HG02588 (cell line): ENCODE data around the gene CASK.

Experiments used
- ATAC-seq: cut with Tn5 transposase; IDR thresholded peaks from one replicate; pipeline ENCODE4 v1.9.1; 2021; ENCODE audit warnings: mild to moderate bottlenecking, moderate library complexity; ENCODE audit not compliant: unreplicated experiment

Gene CASK

DNA sequence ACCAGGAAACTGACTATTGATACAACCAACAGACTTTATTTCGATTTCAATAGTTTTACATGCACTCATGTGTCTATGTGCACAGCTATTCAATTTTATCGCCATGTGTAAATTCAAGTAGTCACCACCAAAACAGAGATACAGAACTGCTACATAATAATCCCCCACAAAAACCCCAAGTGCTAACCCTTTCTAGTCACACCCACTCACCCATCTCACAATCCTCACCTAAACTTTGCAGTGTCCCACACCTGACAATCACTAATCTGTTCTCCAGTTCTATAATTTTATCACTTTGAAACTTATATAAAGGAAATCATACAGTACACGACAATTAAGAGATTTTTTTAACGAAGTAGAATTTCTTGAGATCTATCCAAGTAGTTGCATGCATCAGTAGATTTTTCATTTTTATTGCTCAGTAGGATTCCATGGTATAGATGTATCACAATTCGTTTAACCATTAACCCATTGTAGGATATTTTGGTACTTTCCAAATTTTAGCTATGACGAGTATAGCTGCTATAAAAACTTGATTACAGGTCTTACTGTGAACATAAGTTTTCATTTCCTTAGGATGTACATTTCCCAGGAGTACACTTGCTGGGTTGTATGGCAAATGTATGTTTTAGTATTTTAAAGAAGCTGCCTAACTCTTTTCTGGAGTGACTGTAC, 85.9 kb downstream of the CASK start:
- no peak for ATAC-seq

DNA sequence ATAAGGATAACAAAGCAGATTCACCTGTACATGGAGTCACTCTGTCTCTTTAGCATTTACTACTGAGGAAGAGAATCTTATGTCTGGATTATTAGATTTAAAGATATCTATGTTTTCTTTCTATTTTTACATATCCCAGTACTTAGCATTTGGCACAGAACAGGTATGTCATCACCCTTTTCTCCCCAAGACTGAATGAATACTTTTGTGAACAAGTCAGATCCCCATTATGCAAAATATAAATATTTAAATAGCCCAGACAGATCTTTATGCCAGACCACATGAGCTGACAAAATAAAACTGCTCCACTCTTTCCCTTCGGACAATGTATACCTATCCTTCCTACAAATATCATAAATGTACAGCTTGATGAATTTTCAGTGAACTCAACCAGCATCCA, 94.5 kb downstream of the CASK start:
- no peak for ATAC-seq

DNA sequence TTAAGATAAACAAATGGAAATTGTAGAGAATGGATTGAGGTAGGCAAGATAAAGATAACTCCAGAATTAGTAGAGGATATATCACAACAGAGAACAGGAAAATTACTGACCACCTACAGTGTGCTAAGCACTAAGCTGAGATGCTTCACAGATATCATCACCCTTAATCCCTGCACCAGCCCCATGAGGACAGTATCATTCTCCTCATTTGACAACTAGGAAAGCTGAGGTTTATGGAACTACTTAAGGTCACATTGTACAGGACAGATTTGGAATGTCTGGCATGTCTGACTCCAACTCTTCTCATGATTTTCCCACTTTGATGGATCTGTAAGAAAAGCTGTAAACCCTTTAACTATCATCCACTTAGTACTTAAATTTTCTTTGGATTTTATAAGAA, 95.5 kb downstream of the CASK start:
- no peak for ATAC-seq

DNA sequence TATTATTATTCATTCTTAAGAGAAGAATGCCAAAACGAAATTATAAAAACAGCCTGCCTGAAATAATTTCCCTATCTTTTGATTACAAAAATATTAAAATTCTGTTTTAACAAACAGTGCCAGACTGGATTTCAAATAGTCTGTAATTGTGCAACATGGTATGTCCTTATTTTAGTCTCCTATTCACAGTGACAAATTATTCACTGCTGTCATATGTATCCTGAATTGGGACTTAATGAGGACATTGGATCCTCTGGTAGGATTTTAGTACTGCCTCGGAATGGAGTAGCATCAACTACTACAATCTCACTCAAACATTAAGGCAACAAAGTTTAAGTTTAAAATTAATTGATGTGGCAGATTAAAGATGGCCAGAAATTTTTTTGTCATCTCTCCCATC, 97.6 kb downstream of the CASK start:
- no peak for ATAC-seq

DNA sequence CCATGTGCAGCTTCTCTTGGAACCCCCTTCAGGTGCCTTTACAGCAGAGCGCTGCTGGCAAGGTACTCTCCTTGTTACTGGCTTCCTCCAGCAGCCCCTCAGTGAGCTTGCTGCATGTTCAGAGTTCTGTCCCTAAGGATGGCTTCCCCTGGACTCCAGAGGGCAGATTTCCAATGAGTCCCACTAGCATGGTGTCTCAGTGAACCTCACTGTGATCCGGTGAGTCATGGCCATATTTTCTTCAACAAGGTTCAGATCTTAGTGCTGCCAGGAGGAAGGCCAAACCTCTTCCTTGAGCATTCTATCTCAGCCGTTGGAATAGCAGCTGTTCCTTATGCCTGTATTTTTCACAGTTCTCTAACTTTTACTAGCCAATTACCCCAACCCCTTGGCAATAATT, 98.8 kb downstream of the CASK start:
- ATAC-seq = no peak

DNA sequence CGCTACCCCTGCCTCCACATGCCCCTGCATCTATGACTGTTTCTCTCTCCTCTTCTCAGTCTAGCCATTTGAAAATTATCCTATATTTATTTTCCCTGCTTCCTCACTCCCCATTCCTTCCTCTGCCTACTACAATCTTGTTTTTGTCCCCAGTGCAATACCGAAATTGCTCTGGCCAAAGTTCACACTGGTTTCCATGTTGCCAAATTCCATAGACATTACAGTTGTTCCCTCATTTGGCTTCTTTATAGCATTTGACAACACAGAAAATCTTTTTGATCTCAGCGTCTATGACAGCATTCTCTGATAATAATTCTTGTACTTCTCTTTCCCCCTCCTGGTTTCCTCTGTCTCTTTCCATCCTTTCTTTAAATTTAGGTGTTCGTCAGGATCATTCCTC, 100.0 kb downstream of the CASK start:
- no peak for ATAC-seq

DNA sequence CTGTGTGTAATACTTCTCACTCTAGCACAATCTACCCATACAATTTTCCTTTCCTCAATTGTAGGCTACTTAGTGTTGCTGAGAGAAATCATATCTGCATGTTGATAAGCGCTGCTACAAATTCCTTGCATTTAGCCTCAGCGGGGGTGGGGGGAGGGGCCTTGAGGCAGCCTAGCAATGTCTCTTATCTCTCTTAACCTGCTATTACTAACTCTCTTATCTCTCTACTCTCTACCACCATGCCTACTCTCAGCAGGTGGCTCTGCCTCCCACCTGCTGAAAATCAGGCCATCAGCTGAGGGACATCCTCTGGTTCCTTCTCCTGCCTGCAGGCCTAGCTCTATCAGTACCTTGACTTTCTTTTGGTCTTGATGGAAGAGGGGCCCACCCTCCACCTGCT, 100.5 kb downstream of the CASK start:
- no peak for ATAC-seq

DNA sequence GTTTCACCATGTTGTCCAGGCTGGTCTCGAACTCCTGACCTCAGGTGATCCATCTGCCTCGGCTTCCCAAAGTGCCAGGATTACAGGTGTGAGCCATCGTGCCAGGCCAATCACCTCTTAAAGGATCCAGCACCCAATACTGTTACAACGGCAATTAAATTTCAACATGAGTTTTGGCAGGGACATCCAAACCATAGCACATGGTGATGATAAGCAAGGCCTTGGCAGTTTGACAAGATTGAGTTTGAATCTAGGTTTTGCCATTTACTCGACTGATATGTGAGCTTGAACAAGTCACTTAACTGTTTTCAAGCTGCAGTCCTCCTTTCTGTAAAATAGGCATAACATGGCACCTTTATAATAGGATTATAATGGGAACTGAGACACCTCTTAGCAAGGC, 115.3 kb downstream of the CASK start:
- no peak for ATAC-seq

DNA sequence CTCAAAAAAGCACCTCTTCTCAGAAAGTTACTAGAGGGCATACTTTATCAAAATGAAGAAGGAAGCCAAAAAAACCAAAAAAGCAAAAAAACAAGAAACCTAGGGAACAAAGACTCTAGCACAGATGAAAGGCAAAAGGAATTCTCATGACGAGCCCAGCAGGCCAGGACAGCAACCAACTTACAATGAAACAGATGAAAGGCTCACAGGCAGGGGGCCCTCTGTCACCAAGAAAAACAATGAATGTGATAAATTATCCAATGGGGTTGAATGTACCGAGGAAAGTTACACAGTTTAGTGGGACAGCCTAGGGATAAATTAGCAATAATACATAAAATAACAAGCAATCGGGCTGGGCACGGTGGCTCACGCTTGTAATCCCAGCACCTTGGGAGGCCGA, 120.4 kb downstream of the CASK start:
- ATAC-seq = no peak

DNA sequence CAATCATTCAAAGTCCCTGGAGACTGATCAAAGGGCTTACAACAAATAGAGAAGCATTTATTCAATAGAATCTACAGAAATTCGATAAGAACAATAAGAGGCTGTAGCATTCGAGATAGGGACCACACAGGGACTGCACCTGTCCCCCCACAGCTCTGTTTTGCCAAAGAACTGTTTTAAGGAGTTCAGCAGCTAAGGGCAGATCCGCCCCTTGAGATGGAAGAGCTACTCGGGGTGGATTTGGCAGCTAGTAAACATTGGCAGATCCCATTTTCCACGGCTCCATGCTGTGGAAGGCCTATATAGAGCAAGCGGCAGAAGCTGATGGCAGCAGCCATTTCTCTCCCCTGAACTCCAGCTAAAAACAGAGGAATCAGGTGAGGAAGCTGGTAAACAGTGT, 123.7 kb downstream of the CASK start:
- ATAC-seq = no peak

DNA sequence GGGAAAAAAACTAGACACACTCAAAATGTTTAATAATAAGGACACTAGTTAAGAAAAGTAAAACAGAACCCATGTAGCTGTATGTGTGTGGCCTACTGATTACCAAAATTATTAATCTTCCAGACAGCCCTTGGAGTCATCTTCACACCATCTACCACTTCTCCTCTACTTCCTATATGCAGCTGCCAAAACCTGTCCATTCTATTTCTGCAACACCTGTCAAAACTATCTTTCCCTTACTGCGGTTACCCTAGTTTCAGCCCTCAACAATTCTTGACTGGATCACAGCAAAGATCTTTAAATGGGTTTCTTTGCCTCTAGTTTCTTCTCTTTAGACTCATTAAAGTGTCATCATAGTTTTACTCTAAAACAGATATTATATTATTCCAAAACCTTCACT, 126.8 kb downstream of the CASK start:
- ATAC-seq = no peak

DNA sequence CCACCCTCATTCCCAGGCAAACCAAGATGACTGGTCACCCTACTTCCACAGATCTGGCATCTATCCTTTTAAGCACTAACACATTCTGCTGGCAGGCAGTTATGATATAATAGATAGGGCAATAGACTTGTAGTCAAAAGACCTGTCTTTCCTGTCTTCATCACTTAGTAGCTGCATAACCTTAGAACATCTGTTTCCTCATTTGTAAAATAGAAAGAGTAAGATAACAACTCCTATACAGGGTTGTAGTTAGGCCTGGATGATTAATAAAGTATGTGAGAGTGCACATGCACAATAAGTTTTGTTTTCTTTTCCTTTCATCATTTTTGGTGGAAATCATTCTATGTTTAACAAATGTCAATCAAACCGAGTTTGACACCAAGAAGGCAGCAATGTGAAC, 127.3 kb downstream of the CASK start:
- no peak for ATAC-seq

DNA sequence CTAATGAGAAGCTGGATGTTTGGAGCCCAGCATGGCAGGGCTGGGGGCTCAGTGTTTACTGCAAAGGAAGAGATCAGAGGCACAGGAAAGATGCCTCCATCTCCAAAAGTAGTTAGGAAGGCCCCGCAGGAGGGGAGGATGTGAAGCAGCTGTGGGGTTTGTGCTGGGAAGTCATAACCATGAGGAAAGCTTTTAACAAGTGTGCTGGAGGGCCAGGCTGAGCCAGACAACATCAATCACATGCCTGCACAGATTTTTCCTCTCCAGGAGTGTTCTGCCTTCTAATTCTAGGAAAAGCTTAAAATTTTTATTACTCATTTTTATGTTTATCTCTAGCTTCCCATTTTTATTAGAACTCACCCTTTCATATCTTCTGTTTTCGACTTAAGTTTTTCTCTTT, 134.0 kb downstream of the CASK start:
- no peak for ATAC-seq

DNA sequence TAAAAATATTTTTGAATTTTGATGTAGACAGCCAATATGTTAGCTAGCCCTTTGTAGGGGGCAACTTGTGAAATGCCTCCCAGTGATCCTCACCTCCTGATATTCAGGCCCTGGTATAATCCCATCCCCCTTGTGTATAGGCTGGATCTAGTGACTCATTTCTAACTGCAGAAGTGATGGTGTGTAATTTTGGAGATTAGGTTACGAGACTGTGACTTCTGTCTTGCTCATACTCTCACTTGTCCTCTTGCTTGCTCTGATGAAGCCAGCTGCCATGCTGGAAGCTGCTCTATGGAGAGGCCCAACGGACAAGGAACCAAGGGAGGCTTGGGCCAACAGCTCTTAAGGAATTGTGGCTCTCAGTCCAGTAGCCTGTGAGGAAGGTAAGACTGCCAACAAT, 137.7 kb downstream of the CASK start:
- no peak for ATAC-seq

DNA sequence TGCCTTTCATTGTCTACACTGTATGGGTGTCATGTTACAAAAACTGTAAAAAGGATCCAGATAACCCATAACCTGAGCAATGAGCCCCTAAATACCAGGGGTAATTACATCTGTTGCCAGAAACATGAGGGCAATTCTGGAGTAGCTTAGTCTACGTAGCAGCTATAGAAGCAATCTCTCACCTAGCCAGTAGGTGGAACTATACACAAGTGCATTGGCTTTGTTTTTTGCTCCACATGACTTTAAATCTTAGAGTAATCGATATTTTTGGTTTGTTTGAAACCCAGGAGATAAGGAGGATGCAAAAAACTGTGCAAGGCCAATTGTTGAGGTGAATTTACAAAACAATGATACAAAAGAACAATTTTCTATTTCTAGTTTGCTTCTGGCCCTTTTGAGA, 141.9 kb downstream of the CASK start:
- ATAC-seq = no peak

DNA sequence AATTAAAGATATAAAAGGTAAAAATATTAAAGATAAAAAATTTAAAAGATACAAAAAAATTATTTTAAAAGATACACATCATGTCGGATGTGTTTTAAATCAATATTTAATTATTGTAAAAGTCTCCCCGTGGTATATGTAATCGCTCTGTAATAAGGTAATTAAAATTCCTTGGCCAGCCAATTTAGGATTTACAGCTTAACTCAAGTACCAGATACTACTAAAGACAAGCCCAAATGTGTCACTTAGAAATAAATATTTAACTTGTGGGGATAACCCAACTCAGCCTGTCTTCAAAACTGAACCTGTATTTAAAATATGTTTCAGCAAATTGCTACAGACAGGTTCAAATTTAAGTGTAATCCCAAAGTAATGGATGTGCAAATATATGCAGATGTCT, 143.4 kb downstream of the CASK start:
- no peak for ATAC-seq

DNA sequence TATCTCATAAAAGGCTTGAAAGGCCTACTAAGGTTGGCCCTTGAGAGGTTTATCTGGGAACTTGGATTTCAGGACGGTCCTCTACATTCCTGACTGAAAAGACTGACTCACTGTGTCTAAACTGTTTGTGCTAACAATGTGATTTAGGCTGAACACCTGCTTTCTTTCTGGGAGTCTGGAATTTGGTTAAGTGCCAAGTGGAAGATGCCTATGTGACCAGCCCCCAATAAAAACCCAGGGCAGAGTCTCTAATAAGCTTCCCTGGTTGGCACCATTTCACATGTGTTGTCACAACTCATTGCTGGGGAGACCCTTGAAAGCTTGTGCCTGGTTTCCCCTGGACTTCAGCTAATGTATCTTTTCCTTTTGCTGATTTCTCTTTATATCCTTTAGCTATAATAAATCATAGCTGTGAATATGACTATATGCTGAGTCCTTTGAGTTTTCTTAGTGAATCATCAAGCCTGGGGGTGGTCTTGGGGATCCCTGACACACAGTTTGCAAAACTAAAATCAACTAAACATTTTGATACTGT, 144.3 kb downstream of the CASK start:
- ATAC-seq = no peak

DNA sequence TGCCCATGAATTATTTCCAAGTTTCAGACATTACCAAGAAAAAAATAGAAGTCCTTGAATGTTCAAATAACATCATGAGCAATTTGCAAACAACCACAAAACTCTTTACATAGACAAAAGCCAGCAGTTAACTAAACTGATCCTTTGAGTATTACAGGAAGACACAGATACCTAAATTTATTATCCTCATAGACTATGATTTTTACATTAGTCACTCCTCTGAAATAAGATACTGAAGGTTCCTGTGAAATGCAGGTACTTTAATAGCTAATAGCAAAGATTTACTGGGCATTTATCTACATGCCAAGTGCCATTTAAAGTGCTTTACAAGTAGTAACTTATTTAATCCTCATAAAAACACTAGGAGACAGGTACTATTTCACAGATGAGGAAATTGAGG, 161.7 kb downstream of the CASK start:
- no peak for ATAC-seq

DNA sequence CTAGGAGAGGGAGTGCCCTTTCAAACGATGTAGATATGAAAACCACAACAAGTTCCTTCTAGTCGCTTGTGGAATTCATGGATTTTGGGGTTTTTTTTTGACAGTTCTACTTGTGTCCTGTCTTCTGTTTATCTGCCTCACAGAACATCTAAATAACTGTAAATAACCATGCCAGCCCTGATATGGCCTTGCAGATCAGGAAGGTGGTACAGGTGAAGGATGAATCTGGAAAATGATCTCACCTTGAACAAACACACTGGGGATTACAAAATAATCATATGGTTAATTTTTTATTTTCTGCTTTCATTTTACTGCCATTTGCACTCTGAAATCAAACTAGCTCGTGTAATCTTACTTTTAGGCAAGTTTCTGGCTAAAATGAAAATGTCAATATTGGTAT, 162.2 kb downstream of the CASK start:
- no peak for ATAC-seq

DNA sequence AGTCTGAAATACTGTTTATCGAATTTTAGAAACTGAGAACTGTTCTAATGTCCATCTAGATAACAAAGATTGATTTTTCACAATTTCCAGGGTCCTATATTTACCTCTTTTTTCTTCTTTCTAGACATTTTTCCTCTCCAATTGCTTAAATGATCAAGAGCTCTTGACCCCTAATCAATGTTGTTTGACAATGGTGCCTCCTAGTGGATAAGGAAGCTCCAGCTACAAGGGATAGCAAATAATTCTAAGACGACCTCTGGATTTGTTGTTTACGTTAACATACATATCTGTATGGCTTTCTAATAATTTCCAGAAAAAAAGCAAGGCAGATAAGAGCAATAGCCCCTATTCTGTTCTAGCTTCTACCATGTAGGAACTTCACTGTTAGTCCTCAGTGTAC, 163.5 kb downstream of the CASK start:
- no peak for ATAC-seq

DNA sequence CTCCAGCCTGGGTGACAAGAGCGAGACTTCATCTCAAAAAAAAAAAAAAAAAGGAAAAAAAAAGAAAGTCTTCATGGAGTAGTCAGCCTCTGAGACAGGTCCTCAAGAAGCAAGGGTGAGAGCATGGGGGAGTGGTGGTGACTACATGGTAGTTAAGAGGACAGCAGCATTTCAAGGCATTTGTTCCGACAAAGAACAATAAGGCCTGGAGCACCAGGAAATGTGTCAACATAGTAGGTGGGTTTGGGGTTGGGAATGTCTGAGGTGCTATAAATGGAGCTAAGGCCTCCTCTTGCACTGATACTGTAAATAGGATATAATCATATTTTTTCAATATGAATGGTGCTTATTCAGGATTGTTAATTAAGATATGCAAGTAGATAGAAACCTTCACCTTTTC, 165.0 kb downstream of the CASK start:
- no peak for ATAC-seq

DNA sequence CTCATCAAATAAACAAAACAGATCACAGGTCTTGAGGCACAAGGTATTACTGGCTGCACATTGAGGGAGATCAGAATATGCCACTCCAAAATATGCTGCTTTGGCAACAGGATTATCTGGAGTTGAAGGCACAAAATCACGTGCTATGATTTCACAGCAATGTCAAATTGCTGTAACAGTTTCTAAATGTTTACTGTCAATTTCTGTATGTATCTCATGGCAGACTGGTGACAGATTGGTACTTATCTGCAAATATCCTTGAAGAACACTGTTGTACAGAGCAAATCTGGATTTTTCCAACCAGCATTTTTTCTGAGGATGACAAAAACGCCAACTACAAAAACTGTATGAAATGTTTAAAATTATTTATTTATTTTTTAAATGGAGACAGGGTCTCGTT, 172.6 kb downstream of the CASK start:
- ATAC-seq = no peak

DNA sequence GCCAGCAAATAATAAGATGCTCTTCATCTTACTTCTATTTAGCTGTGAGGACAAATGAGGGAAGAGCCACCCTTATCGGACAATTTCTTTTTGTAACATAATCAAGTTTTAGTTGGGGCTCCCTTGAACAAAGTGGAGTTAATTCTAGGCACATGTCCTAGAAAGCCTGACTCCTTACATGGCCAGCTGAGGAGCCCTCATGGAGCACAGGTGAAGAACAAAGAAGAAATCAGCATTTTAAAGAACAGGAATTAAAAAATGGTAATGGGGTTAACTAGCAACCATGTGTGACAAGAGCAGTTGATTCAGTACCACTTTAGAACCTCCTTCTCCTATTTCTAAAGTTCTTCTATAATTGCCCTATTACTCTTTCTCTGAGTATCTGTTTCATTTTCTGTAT, 183.5 kb downstream of the CASK start:
- ATAC-seq = no peak
